GM12878 (cell line): ENCODE results near the gene PUS7. TPM values are rescaled to one million over a fixed set of nuclear protein-coding genes. Genes with fewer than 3 reads are reported as not detected.

Experiments used
- ASH2L ChIP-seq: fragments of 300-600, 200-600 bp; sonication (generic); IDR thresholded peaks from 2 replicates; pipeline ENCODE4 v1.6.1; 2017; ENCODE audit warnings: low read depth, mild to moderate bottlenecking, borderline replicate concordance
- BCL11A ChIP-seq: IDR thresholded peaks from 2 replicates; pipeline ENCODE4 v1.6.1; 2011; ENCODE audit warnings: low read depth, low read length
- FOXK2 ChIP-seq: fragments of 450-650 bp; IDR thresholded peaks from 2 replicates; pipeline ENCODE4 v1.6.1; 2017; ENCODE audit warnings: mild to moderate bottlenecking, moderate library complexity
- HDAC2 ChIP-seq: fragments of 200-600 bp; sonication (generic); IDR thresholded peaks from 2 replicates; pipeline ENCODE4 v1.6.1; 2017
- HSF1 ChIP-seq: fragments of 150-350 bp; IDR thresholded peaks from 2 replicates; pipeline ENCODE4 v1.6.1; 2014; ENCODE audit warnings: mild to moderate bottlenecking, low read depth, low read length
- JUND ChIP-seq: IDR thresholded peaks from 2 replicates; pipeline ENCODE4 v1.6.1; 2012; ENCODE audit warnings: low read depth, mild to moderate bottlenecking, low read length, improper control_type of control experiment, moderate library complexity
- KAT2A ChIP-seq: conservative IDR thresholded peaks from 2 replicates; pipeline ENCODE4 v1.6.1; 2011; ENCODE audit warnings: low read depth, low read length; ENCODE audit not compliant: control insufficient read depth
- KLF5 ChIP-seq: fragments of 450-650 bp; IDR thresholded peaks from 2 replicates; pipeline ENCODE4 v1.6.1; 2014; ENCODE audit warnings: mild to moderate bottlenecking; ENCODE audit not compliant: partially characterized antibody
- MYC ChIP-seq: IDR thresholded peaks from 2 replicates; pipeline ENCODE4 v1.6.1; 2011; ENCODE audit warnings: mild to moderate bottlenecking, low read length, moderate library complexity, inconsistent platforms; ENCODE audit not compliant: insufficient read depth, insufficient replicate concordance, insufficient read length, severe bottlenecking
- NFYA ChIP-seq: IDR thresholded peaks from 2 replicates; pipeline ENCODE4 v1.6.1; 2011; ENCODE audit warnings: low read depth, mild to moderate bottlenecking, low read length, improper control_type of control experiment, borderline replicate concordance
- NR2C2 ChIP-seq: IDR thresholded peaks from 2 replicates; pipeline ENCODE4 v1.6.1; 2011; ENCODE audit warnings: borderline replicate concordance, low read depth; ENCODE audit not compliant: control insufficient read depth, insufficient read length
- PAX8 ChIP-seq: fragments of 450-650 bp; IDR thresholded peaks from 2 replicates; pipeline ENCODE4 v1.6.1; 2017; ENCODE audit warnings: mild to moderate bottlenecking, moderate library complexity
- POLR2A ChIP-seq: IDR thresholded peaks from 2 replicates; pipeline ENCODE4 v1.6.1; 2011; ENCODE audit warnings: low read depth, mild to moderate bottlenecking, low read length
- POLR2AphosphoS2 ChIP-seq: IDR thresholded peaks from 2 replicates; pipeline ENCODE4 v1.6.1; 2011; ENCODE audit warnings: low read depth, mild to moderate bottlenecking, low read length, improper control_type of control experiment, moderate library complexity
- RELA ChIP-seq: fragments of 450-650 bp; IDR thresholded peaks from 2 replicates; pipeline ENCODE4 v1.8.0; 2014; ENCODE audit warnings: borderline replicate concordance; ENCODE audit not compliant: partially characterized antibody
- SMAD5 ChIP-seq: IDR thresholded peaks from 2 replicates; pipeline ENCODE4 v1.6.1; 2016; ENCODE audit warnings: antibody characterized with exemption, low read depth
- SP1 ChIP-seq: IDR thresholded peaks from one replicate; pipeline ENCODE4 v1.6.1; 2011; ENCODE audit warnings: low read depth, low read length
- YY1 ChIP-seq: IDR thresholded peaks from 2 replicates; pipeline ENCODE4 v1.6.1; 2011; ENCODE audit warnings: low read depth, mild to moderate bottlenecking, low read length
- polyA plus RNA-seq, 11 experiments: library from polyadenylated mRNA; depleted of rRNA in 4 of 11; unstranded in 6 of 11; stranded (reverse) in 5 of 11; fragments of >200 nt; fragmentation: Nextera tagmentation in 4 of 11; fragmentation: Illumina TruSeq in 1 of 11; extraction: Ambion mirVana in 4 of 11; extraction: Trizol in 1 of 11; gene quantifications; 1 replicate in 1 of 11; 2 replicates in 10 of 11; pipeline versions ENCODE4 v1.2.1 to v1.2.3, GENCODE V29; 2011 to 2016; ENCODE audit warnings: inconsistent platforms in 2 of 11, missing spikeins in 2 of 11, low read depth in 1 of 11
- total RNA-seq, 4 experiments: library from RNA; depleted of rRNA in 3 of 4; stranded (reverse); fragments of >200 nt in 3 of 4; fragmentation: Illumina TruSeq in 1 of 4; extraction: Trizol in 1 of 4; gene quantifications; 2 replicates each; pipeline versions ENCODE4 v1.2.1 to v1.2.3, GENCODE V29; 2013 to 2021
- TF ChIP-seq, protein P1 (sequence below): fragments of 450-650 bp; IDR thresholded peaks from 2 replicates; pipeline ENCODE4 v1.6.1; 2017; ENCODE audit warnings: borderline replicate concordance
- TF ChIP-seq, protein P2 (sequence below): IDR thresholded peaks from 2 replicates; pipeline ENCODE4 v1.6.1; 2012; ENCODE audit warnings: mild to moderate bottlenecking, low read depth, low read length
- TF ChIP-seq, protein P3 (sequence below): IDR thresholded peaks from 2 replicates; pipeline ENCODE4 v1.6.1; 2012; ENCODE audit warnings: low read depth, low read length, improper control_type of control experiment
- TF ChIP-seq, protein P4 (sequence below): fragments of 450-650 bp; IDR thresholded peaks from 2 replicates; pipeline ENCODE4 v1.6.1; 2017; ENCODE audit warnings: antibody characterized with exemption, mild to moderate bottlenecking, moderate library complexity

Gene PUS7
- total and polyA plus RNA-seq, 10 of the 15 experiments (the other 5 are each of a cell fraction or from before 2014, with no cell fraction given) = 5.6 to 28.5 (median 22.4) TPM

DNA sequence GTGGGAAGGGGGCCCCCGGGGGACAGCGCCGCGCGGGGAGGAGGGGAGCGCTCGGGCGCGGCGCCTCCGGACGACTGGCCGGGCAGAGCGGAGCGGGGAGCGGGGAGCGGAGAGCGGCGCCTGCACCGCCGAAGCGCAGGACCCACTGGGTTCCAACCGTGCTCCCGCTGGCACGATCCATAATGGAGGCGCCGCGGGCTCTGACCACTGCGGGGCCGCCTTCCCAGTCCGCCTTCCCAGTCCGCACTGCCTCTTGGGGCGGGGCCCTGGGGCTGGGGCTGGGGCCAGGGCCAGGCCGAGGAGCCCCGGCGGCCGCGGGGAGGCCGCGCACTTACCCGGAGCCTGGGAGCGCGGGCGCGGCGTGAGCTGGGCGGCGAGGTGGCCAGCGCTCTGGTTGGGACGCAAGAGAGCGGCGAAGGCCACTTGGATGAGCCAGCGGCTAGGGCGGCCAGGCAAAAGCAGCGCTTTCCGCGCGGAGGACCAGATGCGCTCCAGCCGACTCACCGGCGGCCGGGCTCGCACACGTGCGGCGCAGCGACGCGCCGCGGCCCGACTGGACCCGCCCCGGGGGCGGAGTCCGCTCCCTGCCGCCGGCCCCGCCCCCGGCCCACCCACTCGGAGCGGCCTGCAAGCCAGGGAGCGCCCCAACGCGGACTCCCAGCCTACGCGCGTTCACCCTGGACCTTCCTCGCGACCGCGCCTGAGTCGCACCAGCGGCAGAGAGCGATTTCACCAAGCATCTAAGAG lies at the start of gene PUS7 (continued):
- TF ChIP-seq, protein P1, sequence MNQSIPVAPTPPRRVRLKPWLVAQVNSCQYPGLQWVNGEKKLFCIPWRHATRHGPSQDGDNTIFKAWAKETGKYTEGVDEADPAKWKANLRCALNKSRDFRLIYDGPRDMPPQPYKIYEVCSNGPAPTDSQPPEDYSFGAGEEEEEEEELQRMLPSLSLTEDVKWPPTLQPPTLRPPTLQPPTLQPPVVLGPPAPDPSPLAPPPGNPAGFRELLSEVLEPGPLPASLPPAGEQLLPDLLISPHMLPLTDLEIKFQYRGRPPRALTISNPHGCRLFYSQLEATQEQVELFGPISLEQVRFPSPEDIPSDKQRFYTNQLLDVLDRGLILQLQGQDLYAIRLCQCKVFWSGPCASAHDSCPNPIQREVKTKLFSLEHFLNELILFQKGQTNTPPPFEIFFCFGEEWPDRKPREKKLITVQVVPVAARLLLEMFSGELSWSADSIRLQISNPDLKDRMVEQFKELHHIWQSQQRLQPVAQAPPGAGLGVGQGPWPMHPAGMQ = no peak
- TF ChIP-seq KAT2A (no peak), POLR2A (peak; percentile 84), NFYA (no peak), PAX8 (no peak), BCL11A (no peak), SP1 (peak; percentile 49), MYC (no peak), HSF1 (no peak), RELA (no peak), POLR2AphosphoS2 (0 out of 2 replicates have a peak, but pooled peaks have one; percentile 54), YY1 (peak; percentile 34), NR2C2 (no peak), HDAC2 (no peak), KLF5 (no peak), ASH2L (no peak), FOXK2 (no peak), JUND (no peak), SMAD5 (no peak)
- TF ChIP-seq, protein P2, sequence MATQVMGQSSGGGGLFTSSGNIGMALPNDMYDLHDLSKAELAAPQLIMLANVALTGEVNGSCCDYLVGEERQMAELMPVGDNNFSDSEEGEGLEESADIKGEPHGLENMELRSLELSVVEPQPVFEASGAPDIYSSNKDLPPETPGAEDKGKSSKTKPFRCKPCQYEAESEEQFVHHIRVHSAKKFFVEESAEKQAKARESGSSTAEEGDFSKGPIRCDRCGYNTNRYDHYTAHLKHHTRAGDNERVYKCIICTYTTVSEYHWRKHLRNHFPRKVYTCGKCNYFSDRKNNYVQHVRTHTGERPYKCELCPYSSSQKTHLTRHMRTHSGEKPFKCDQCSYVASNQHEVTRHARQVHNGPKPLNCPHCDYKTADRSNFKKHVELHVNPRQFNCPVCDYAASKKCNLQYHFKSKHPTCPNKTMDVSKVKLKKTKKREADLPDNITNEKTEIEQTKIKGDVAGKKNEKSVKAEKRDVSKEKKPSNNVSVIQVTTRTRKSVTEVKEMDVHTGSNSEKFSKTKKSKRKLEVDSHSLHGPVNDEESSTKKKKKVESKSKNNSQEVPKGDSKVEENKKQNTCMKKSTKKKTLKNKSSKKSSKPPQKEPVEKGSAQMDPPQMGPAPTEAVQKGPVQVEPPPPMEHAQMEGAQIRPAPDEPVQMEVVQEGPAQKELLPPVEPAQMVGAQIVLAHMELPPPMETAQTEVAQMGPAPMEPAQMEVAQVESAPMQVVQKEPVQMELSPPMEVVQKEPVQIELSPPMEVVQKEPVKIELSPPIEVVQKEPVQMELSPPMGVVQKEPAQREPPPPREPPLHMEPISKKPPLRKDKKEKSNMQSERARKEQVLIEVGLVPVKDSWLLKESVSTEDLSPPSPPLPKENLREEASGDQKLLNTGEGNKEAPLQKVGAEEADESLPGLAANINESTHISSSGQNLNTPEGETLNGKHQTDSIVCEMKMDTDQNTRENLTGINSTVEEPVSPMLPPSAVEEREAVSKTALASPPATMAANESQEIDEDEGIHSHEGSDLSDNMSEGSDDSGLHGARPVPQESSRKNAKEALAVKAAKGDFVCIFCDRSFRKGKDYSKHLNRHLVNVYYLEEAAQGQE = no peak
- TF ChIP-seq, protein P3, sequence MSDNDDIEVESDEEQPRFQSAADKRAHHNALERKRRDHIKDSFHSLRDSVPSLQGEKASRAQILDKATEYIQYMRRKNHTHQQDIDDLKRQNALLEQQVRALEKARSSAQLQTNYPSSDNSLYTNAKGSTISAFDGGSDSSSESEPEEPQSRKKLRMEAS = peak; percentile 66
- TF ChIP-seq, protein P4, sequence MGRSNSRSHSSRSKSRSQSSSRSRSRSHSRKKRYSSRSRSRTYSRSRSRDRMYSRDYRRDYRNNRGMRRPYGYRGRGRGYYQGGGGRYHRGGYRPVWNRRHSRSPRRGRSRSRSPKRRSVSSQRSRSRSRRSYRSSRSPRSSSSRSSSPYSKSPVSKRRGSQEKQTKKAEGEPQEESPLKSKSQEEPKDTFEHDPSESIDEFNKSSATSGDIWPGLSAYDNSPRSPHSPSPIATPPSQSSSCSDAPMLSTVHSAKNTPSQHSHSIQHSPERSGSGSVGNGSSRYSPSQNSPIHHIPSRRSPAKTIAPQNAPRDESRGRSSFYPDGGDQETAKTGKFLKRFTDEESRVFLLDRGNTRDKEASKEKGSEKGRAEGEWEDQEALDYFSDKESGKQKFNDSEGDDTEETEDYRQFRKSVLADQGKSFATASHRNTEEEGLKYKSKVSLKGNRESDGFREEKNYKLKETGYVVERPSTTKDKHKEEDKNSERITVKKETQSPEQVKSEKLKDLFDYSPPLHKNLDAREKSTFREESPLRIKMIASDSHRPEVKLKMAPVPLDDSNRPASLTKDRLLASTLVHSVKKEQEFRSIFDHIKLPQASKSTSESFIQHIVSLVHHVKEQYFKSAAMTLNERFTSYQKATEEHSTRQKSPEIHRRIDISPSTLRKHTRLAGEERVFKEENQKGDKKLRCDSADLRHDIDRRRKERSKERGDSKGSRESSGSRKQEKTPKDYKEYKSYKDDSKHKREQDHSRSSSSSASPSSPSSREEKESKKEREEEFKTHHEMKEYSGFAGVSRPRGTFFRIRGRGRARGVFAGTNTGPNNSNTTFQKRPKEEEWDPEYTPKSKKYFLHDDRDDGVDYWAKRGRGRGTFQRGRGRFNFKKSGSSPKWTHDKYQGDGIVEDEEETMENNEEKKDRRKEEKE = no peak
